Measurements from ENCODE around the gene ADAP1.

Gene ADAP1

DNA sequence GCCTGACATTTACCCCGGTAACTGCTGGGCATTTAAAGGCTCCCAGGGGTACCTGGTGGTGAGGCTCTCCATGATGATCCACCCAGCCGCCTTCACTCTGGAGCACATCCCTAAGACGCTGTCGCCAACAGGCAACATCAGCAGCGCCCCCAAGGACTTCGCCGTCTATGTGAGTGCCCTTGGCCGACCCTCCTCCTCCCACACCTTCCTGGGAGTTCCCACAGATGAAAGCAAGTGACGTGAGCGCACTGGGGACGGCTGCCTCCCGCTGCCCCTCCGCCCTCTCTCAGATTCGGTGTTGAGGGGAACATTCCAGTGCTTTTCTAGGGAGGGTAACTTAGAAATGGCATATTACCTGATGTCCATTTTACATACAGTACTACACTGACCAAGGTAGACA, 85.1 kb downstream of the ADAP1 start:
- in situ Hi-C loops (cut with MboI; ENCODE audit: low sequenced_read_pairs) = no loop called here

- in situ Hi-C loops (cut with MboI; ENCODE audit: low sequenced_read_pairs) = no loop called here
Observed at GRCh38 chr7:868189-868486, 86.3 kb downstream of the ADAP1 start.

DNA sequence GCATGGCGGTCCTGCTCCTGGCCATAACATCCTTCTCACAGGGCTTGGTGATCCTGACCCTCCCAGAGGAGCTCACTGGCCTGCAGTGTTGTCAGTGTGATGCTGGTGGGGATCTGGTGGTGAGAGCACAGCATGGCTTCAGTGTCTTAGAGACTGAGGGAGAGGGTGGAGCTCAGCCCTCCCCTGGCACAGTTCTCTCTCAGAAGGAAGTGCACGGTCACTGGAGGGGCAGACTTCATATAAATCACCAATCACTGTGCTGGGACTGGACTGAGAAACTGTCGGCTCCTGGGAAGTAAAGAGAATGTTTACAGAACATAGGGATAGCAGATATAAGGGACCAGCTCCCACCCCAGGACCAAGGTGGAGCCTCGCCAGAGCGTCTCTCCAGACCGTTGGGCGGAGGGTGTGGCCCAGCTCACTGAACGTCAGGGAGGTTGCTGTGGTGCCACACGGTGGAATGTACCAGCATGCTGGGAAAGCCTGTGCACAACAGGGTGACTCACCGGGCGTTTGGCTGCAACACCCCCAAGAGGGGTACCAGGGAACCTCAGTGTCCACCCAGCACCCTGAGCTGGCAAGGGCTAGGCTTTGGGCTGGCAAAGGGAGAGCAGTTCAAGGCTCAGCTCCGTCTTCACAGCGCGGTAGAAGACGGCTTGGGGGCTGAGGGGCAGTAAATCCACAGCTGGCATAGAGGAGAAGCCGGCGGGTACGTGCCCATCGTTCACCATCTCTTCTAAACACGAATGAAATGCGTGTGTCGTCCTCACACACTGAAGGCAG, 86.9 kb downstream of the ADAP1 start:
- in situ Hi-C loops (cut with MboI; ENCODE audit: low sequenced_read_pairs) = no loop called here

GRCh38 chr7:867001-867405, 87.5 kb downstream of the ADAP1 start:
- in situ Hi-C loops (cut with MboI; ENCODE audit: low sequenced_read_pairs) = no loop called here

DNA sequence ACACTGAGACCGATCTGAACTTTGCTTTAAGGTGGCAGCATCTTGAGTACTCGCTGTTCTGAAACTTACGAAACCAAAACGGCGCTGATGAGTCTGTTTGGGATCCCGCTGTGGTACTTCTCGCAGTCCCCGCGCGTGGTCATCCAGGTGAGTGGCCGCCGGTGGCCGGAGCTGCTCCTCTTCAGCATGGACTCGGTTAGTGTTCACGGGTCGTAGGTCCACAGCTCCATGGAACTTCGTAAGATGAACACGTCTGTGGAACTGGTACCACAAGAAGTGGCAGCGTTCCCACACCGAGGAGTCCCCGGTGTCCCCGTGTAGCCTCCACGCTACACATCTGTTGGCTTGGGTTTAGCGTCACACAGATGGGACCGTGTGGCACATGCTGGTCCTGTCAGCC, 88.6 kb downstream of the ADAP1 start:
- in situ Hi-C loops (cut with MboI; ENCODE audit: low sequenced_read_pairs) = no loop called here

- in situ Hi-C loops (cut with MboI; ENCODE audit: low sequenced_read_pairs) = no loop called here
Observed at GRCh38 chr7:863106-863505, 91.4 kb downstream of the ADAP1 start.

DNA sequence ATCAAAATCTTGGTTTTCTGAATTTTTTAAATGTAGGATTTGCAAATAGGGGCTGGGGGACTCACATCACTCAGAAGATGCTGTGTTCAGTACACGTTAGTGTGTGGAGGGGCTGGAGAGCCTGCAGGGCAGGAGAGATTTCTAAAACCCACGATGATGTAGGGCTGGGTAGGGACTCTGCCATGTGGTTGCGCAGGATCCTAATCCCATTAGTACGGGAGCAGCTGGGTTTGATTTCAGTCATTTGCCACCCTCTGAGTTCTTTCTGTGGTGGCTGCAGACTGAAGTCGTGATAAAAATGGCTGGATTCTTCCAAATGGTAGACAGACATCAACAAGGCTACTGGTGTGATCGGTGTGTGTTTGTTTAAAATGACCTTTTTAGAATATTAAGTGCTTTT, 92.3 kb downstream of the ADAP1 start:
- in situ Hi-C loops (cut with MboI; ENCODE audit: low sequenced_read_pairs) = no loop called here

DNA sequence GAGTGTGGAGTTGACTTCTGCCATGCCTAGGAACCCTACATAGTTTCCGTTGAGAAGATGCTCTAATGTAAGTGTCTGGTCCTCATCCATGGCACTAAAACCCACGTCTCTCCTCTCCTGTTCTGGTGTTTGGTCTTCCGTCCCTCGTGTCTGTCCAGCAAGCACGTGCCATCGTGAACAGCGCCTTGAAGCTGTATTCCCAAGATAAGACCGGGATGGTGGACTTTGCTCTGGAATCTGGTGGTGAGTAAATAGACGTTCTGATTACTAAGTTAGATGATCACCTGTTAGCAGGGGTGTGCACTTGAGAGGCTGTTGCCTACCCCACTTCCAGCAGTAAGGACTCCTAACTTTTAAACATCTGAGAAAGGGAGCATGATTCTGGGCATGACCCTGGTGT, 93.3 kb downstream of the ADAP1 start:
- in situ Hi-C loops (cut with MboI; ENCODE audit: low sequenced_read_pairs) = no loop called here

DNA sequence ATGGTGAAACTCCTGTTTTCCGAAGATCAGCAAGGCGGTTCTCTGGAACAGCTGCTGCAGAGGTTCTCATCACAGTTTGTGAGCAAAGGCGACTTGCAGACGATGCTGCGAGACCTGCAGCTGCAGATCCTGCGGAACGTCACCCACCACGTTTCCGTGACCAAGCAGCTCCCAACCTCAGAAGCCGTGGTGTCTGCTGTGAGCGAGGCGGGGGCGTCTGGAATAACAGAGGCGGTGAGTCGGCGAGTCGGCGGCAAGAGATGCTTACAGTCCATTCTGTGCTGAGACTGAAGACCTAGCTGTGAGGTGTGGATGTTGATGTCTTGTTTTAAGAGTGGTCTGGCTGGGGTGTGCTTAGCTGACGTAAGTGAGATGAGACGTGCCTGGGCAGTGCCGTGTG, 94.3 kb downstream of the ADAP1 start:
- in situ Hi-C loops (cut with MboI; ENCODE audit: low sequenced_read_pairs) = no loop called here

- in situ Hi-C loops (cut with MboI; ENCODE audit: low sequenced_read_pairs) = no loop called here
Observed at GRCh38 chr7:859359-860030, 95.0 kb downstream of the ADAP1 start.

- in situ Hi-C loops (cut with MboI; ENCODE audit: low sequenced_read_pairs) = no loop called here
Observed at GRCh38 chr7:857661-858060, 96.8 kb downstream of the ADAP1 start.

DNA sequence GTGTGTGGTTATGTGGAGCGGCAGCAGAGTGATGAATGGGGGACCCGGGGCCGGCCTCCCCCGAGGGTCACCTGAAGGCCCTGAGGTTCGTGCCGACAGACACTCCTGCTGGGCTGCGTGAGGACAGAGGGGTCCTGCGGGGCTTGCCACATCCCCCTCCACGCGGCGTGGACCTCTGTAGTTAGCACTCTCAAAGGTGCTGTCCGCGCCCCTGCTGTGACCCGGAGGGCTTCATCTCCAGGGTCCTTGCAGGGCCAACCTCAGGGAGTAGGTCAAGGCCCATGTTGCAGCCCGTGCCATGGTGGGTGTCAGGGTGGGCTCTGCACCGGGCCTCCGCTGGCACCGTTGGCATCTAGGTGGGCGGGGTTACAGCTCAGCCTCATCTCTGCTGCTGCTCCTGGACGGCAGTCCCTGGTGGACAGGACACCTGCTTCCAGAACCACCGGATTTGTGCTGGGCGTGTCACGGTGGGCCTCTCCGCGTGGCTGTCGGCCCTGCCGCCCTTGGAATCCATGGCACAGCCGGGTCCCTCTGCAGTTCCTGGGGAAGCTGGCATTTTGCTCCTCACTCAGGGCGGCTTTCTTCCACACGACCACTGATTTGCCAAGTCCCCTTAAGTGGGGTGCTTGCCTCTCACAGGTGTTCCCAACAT, 97.9 kb downstream of the ADAP1 start:
- in situ Hi-C loops (cut with MboI; ENCODE audit: low sequenced_read_pairs) = no loop called here

DNA sequence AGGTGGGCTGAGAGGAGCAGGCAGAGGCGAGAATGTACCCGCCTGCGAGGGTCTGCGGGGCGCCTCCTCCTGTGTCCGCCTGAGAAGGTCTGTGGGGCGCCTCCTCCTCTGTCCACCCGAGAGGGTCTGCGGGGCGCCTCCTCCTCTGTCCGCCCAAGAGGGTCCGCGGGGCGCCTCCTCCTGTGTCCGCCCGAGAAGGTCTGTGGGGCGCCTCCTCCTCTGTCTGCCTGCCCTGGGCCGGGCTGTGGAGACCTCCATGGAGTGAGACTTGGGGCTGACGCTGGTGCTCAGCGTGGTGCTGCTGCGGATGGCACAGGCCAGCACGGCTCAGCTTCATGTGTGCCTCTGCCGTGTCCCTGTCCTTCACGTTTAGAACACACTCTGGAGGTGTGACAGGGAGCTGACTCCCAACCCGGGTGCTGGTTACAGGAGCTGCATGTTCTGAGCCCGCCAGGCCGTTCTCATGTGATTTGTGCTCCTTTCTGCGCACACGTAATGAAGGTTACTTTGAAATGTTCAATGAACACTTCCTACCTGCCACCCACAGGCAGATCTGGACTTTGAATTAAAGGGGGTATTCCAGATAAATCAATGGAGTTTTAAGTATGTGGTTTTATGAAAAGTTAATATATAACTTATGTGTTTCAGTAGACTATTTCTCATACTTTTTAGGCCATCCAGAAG, 98.7 kb downstream of the ADAP1 start:
- in situ Hi-C loops (cut with MboI; ENCODE audit: low sequenced_read_pairs) = no loop called here

- in situ Hi-C loops (cut with MboI; ENCODE audit: low sequenced_read_pairs) = no loop called here
Observed at GRCh38 chr7:854118-854775, 100.2 kb downstream of the ADAP1 start.

GRCh38 chr7:853366-854117, 100.9 kb downstream of the ADAP1 start:
- in situ Hi-C loops (cut with MboI; ENCODE audit: low sequenced_read_pairs) = no loop called here

DNA sequence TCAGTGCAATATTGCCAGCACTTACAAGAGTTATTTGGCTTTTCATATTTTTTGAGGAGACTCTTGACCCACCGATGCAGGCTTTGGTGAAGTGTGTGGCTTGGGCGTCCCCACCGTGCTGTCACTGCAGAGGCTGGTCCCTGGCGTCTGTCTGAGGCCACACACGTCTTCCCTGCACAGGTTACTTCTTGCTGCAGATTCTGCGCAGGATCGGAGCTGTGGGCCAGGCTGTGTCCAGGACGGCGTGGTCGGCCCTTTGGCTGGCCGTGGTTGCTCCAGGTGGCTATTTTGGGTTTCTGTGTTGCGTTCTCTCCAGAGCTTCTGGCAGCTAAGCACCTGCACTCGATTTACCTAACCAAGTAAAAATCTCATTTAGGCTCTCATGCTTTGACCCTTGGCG, 103.3 kb downstream of the ADAP1 start:
- in situ Hi-C loops (cut with MboI; ENCODE audit: low sequenced_read_pairs) = no loop called here

- in situ Hi-C loops (cut with MboI; ENCODE audit: low sequenced_read_pairs) = no loop called here
Observed at GRCh38 chr7:849781-850180, 104.7 kb downstream of the ADAP1 start.

DNA sequence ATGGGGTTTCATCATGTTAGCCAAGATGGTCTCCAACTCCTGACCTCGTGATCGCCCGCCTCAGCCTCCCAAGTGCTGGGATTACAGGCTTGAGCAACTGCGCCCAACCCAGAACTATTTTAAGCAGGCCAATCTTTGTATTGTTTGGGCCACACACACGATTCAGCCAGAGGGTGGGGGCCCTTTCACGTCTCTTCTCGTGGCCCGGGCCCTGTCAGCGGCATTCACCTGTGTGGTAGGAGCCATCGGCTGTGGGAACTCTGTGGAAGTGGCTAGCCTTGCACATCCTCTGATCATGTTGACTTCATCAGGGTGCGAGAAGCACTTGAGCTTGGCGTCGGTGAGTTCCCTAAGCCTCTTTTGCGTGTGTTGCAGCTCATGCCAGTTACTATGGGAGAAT, 105.3 kb downstream of the ADAP1 start:
- in situ Hi-C loops (cut with MboI; ENCODE audit: low sequenced_read_pairs) = no loop called here

All from HL-60/S4 (cell line).